H9 (cell line): ENCODE results near the gene AFAP1. TPM values are rescaled to one million over a fixed set of nuclear protein-coding genes. Genes with fewer than 3 reads are reported as not detected.

ENCODE experiments used
- DNase-seq: peaks from one replicate; pipeline ENCODE4 v3.0.0-alpha.2; 2017
- H2AFZ ChIP-seq: one replicate; pipeline ENCODE4 v1.6.1; 2013; ENCODE audit warnings: mild to moderate bottlenecking, low read length, control low read depth, moderate library complexity
- H2AK5ac ChIP-seq: 2 replicates; pipeline ENCODE4 v1.6.1; 2013; ENCODE audit warnings: low read length, control low read depth, mixed read lengths; ENCODE audit not compliant: insufficient read length
- H2BK120ac ChIP-seq: one replicate; pipeline ENCODE4 v1.6.1; 2013; ENCODE audit warnings: low read depth, mild to moderate bottlenecking, low read length, control low read depth, inconsistent platforms; ENCODE audit not compliant: poor library complexity, severe bottlenecking
- H2BK12ac ChIP-seq: 2 replicates; pipeline ENCODE4 v1.6.1; 2013; ENCODE audit warnings: low read length, control low read depth, mixed read lengths, low read depth; ENCODE audit not compliant: insufficient read length
- H2BK15ac ChIP-seq: 2 replicates; pipeline ENCODE4 v1.6.1; 2013; ENCODE audit warnings: low read depth, low read length, control low read depth
- H2BK20ac ChIP-seq: one replicate; pipeline ENCODE4 v1.6.1; 2013; ENCODE audit warnings: low read depth, mild to moderate bottlenecking, low read length, control low read depth, inconsistent platforms; ENCODE audit not compliant: poor library complexity, severe bottlenecking
- H2BK5ac ChIP-seq: 2 replicates; pipeline ENCODE4 v1.6.1; 2013; ENCODE audit warnings: low read length, control low read depth, mixed read lengths; ENCODE audit not compliant: insufficient read length
- H3K14ac ChIP-seq: 2 replicates; pipeline ENCODE4 v1.6.1; 2013; ENCODE audit warnings: low read length, control low read depth; ENCODE audit not compliant: insufficient read depth
- H3K18ac ChIP-seq: 2 replicates; pipeline ENCODE4 v1.6.1; 2013; ENCODE audit warnings: low read depth, mild to moderate bottlenecking, mixed read lengths, low read length, control low read depth; ENCODE audit not compliant: insufficient read length
- H3K23ac ChIP-seq: 2 replicates; pipeline ENCODE4 v1.6.1; 2013; ENCODE audit warnings: low read length, control low read depth, mixed read lengths, low read depth; ENCODE audit not compliant: insufficient read length
- H3K23me2 ChIP-seq: 2 replicates; pipeline ENCODE4 v1.6.1; 2013; ENCODE audit warnings: low read depth, mild to moderate bottlenecking, mixed read lengths, low read length, control low read depth; ENCODE audit not compliant: insufficient read length, poor library complexity, severe bottlenecking
- H3K27ac ChIP-seq: 2 replicates; pipeline ENCODE4 v1.5.1; 2013; ENCODE audit warnings: low read length, control low read depth, mixed read lengths, low read depth; ENCODE audit not compliant: insufficient read length
- H3K27me3 ChIP-seq: 2 replicates; pipeline ENCODE4 v1.6.1; 2013; ENCODE audit warnings: low read length, control low read depth, inconsistent platforms; ENCODE audit not compliant: insufficient read depth
- H3K4ac ChIP-seq: 2 replicates; pipeline ENCODE4 v1.6.1; 2013; ENCODE audit warnings: low read depth, mild to moderate bottlenecking, control low read depth, inconsistent platforms, low read length, moderate library complexity
- H3K4me1 ChIP-seq: 2 replicates; pipeline ENCODE4 v1.6.1; 2013; ENCODE audit warnings: low read length, control low read depth, inconsistent platforms; ENCODE audit not compliant: insufficient read depth
- H3K4me2 ChIP-seq: 2 replicates; pipeline ENCODE4 v1.6.1; 2013; ENCODE audit warnings: low read length, control low read depth, mixed read lengths; ENCODE audit not compliant: insufficient read length, insufficient read depth
- H3K56ac ChIP-seq: 2 replicates; pipeline ENCODE4 v1.6.1; 2013; ENCODE audit warnings: low read depth, mild to moderate bottlenecking, mixed read lengths, low read length, control low read depth; ENCODE audit not compliant: insufficient read length
- H3K79me1 ChIP-seq: 2 replicates; pipeline ENCODE4 v1.6.1; 2013; ENCODE audit warnings: low read depth, mild to moderate bottlenecking, moderate library complexity, low read length, control low read depth, inconsistent platforms; ENCODE audit not compliant: insufficient read depth, poor library complexity, severe bottlenecking
- H3K79me2 ChIP-seq: 2 replicates; pipeline ENCODE4 v1.6.1; 2013; ENCODE audit warnings: low read length, control low read depth, inconsistent platforms; ENCODE audit not compliant: insufficient read depth
- H3K9ac ChIP-seq: 2 replicates; pipeline ENCODE4 v1.6.1; 2013; ENCODE audit warnings: low read length, control low read depth, mixed read lengths; ENCODE audit not compliant: insufficient read length; ENCODE audit errors: extremely low read depth
- H3K9me3 ChIP-seq: one replicate; pipeline ENCODE4 v1.6.1; 2013; ENCODE audit warnings: low read depth, low read length, inconsistent platforms; ENCODE audit not compliant: control insufficient read depth
- H3T11ph ChIP-seq: one replicate; pipeline ENCODE4 v1.6.1; 2013; ENCODE audit warnings: mild to moderate bottlenecking, low read length, control low read depth, inconsistent platforms
- H4K20me1 ChIP-seq: one replicate; pipeline ENCODE4 v1.6.1; 2013; ENCODE audit not compliant: control insufficient read depth, insufficient read length, insufficient read depth
- H4K5ac ChIP-seq: 2 replicates; pipeline ENCODE4 v1.6.1; 2013; ENCODE audit warnings: low read depth, mild to moderate bottlenecking, mixed read lengths, low read length, control low read depth; ENCODE audit not compliant: insufficient read length
- H4K8ac ChIP-seq: replicated peaks from 2 replicates; pipeline ENCODE4 v1.6.1; 2013; ENCODE audit warnings: low read length, control low read depth, mixed read lengths, low read depth; ENCODE audit not compliant: insufficient read length
- H4K91ac ChIP-seq: 2 replicates; pipeline ENCODE4 v1.6.1; 2013; ENCODE audit warnings: low read depth, mild to moderate bottlenecking, moderate library complexity, mixed read lengths, low read length, control low read depth; ENCODE audit not compliant: insufficient read length
- H3K27ac Mint-ChIP-seq, 3 experiments: 2 replicates in 2 of 3; 3 replicates in 1 of 3; pipeline ENCODE4 v1.8.0; 2020 to 2021; ENCODE audit warnings: mixed read lengths in 3 of 3, mild to moderate bottlenecking in 1 of 3, moderate library complexity in 1 of 3
- H3K27me3 Mint-ChIP-seq: 2 replicates; pipeline ENCODE4 v1.8.0; 2021; ENCODE audit warnings: low read depth, mild to moderate bottlenecking, moderate library complexity, mixed read lengths
- H3K36me3 Mint-ChIP-seq, 3 experiments: 2 replicates in 2 of 3; 3 replicates in 1 of 3; pipeline ENCODE4 v1.8.0; 2020 to 2021; ENCODE audit warnings: low read depth in 3 of 3, mixed read lengths in 3 of 3; ENCODE audit not compliant: insufficient read depth in 1 of 3
- H3K4me1 Mint-ChIP-seq, 2 experiments: 2 replicates each; pipeline ENCODE4 v1.8.0; 2020; ENCODE audit warnings: mixed read lengths in 2 of 2
- H3K4me3 Mint-ChIP-seq, 2 experiments: 2 replicates in 1 of 2; 3 replicates in 1 of 2; pipeline ENCODE4 v1.8.0; 2020 to 2021; ENCODE audit warnings: mild to moderate bottlenecking in 2 of 2, mixed read lengths in 2 of 2, moderate library complexity in 1 of 2
- H3K9me3 Mint-ChIP-seq, 2 experiments: 2 replicates in 1 of 2; 3 replicates in 1 of 2; pipeline ENCODE4 v1.8.0; 2020; ENCODE audit warnings: mild to moderate bottlenecking in 2 of 2, mixed read lengths in 2 of 2, moderate library complexity in 1 of 2
- CTCF ChIP-seq: fragments of 200-600 bp; sonication (generic); conservative IDR thresholded peaks from 3 replicates; pipeline ENCODE4 v1.8.0; 2021; ENCODE audit warnings: antibody characterized with exemption, mild to moderate bottlenecking
- WGBS: extraction: QIAGEN DNeasy Blood & Tissue Kit; methylation state at CpG from one replicate; pipeline ENCODE4 v1.1.7; 2013; ENCODE audit warnings: missing lambda C conversion rate, low lambda C conversion rate, mixed read lengths; ENCODE audit not compliant: insufficient read length; ENCODE audit errors: extremely low coverage; 5-methylcytosine and 5-hydroxymethylcytosine counted together
- total RNA-seq: library from RNA; stranded (reverse); gene quantifications from 2 replicates; pipeline ENCODE4 v1.2.1, GENCODE V29; 2021

The AFAP1 gene
- total RNA-seq, 1 experiment from 2014 or later, result 6.5 TPM

GRCh38 chr4:7844594-7844991 lies 95.1 kb downstream of the AFAP1 start:
- Histone ChIP-seq H3T11ph (no peak overlapping the region), H3K79me1 (no peaks in the 10 kb centered on the region), H2AFZ (no peak overlapping the region), H3K4me1 (no peaks in the 10 kb centered on the region; the same call in 1 of the 2 replicates), H3K4ac (no peak overlapping the region), H3K79me2 (no peaks in the 10 kb centered on the region), H2BK15ac (no peak overlapping the region), H2AK5ac (no peak overlapping the region), H4K20me1 (no peaks in the 10 kb centered on the region), H4K5ac (no peak overlapping the region), H3K9ac (no peak overlapping the region), H3K18ac (peak overlapping the region; percentile 63), H4K8ac (no peak overlapping the region), H3K23me2 (no peaks in the 10 kb centered on the region), H3K27ac (no peak overlapping the region), H3K23ac (no peak overlapping the region), H3K27me3 (no peaks in the 10 kb centered on the region), H2BK120ac (no peak overlapping the region), H3K4me2 (no peak overlapping the region), H4K91ac (no peak overlapping the region), H3K56ac (no peak overlapping the region), H3K14ac (no peak overlapping the region), H2BK20ac (no peak overlapping the region), H2BK5ac (no peak overlapping the region), H2BK12ac (no peak overlapping the region), H3K9me3 (no peaks in the 10 kb centered on the region)
- DNase-seq, result no peak
- WGBS, result no CpG with 5 or more reads among the region's 11 CpGs
- H3K36me3 Mint-ChIP-seq, result peaks cover 0 to 6% (median 0%) of the 10 kb centered on the region in 3 experiments; a peak in 6 of 7 replicates
- no peaks in the 10 kb centered on the region for H3K9me3 Mint-ChIP-seq
- H3K27ac Mint-ChIP-seq, result peak overlapping the region in 1 of 3 experiments; percentile 88; a peak in 1 of 7 replicates
- H3K4me1 Mint-ChIP-seq, result peaks cover 29 to 36% of the 10 kb centered on the region in 2 experiments
- no peaks in the 10 kb centered on the region for H3K27me3 Mint-ChIP-seq
- H3K4me3 Mint-ChIP-seq, result no peak overlapping the region
- TF ChIP-seq CTCF, result 0 out of 3 replicates have a peak, but pooled peaks have one; percentile 5
